Measurements from ENCODE around the gene CAPN3.

The CAPN3 gene

DNA sequence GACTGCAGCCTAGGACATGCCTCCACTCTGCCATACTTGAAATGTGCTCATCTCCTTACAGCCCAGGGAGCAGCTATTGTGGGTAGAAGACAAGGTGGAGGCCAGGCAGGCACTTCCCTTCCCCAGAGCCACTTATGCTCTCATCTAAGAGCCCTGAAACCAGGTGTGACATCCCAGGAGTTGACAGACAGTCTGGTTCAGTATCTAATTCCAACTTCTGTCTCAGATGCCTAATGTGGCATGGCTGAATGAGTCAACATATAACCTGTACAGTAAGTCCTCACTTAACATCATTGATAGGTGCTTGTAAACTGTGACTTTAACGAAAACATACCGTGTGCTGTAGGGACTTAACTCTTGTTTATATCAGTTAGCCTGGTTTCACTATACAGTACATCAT lies 1.2 kb upstream of the CAPN3 start:
- DNase-seq, result no peak

DNA sequence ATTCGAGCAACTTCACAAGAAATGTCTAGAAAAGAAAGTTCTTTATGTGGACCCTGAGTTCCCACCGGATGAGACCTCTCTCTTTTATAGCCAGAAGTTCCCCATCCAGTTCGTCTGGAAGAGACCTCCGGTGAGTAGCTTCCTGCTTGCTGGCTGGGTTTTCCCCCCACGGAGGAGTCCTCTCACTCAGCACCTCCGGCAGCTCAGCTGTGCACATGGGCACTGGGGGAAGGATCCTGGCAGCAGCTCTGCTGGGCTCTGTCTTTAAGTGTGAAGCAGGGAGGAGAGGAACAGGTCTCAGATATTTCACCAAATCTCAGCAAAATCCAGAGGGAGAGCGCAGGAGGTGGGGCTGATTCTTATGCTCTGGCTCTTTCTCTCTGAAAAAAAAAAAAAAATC lies 684 bp downstream of the CAPN3 start:
- DNase-seq, result no peak

DNA sequence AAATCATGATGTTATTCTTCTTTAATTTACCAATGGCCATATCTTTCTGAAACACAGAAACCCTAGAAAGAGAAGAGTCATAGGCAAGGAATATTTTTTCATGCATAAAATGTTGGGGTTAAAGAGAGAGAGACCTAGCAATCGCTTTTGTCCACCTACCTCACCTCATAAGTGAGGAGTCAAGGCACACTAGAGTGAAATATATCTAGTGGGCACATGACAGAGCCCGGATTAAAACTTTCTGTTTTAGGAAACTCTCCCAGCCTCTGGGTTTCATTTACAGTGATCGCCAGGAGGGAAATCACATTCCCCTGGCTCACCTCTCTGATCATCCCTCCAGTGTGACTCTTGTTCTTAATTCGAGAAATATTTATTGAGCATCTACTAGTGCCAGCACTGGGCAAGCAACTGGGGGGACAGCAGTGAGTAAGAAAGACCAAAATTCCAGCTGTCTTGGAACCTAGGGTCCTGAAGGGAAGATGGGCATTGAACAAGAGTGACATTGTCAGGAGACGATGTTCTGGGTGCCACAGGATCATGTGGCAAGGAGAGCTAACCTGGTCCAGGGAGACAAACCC lies 1.3 kb downstream of the CAPN3 start:
- DNase-seq, result no peak

DNA sequence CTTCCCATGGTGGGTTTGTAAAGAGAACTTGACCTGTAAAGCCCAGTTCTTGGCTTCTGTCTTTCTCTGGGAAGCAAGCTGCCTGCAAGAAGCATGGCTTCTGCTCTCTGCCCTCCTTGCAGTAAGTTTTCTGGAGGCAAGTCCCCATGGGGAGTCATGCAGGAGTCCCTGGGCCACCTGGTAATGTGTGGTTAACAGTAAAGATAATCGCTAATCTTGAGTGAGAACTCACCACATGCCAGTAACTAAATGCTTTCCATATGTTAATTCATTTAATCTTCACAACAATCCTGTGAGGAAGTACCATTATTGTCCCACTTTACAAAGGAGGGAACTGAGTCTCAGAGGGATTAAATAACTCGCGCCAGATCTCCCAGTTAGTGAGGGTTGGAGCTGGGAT lies 4.2 kb downstream of the CAPN3 start:
- no peak for DNase-seq

DNA sequence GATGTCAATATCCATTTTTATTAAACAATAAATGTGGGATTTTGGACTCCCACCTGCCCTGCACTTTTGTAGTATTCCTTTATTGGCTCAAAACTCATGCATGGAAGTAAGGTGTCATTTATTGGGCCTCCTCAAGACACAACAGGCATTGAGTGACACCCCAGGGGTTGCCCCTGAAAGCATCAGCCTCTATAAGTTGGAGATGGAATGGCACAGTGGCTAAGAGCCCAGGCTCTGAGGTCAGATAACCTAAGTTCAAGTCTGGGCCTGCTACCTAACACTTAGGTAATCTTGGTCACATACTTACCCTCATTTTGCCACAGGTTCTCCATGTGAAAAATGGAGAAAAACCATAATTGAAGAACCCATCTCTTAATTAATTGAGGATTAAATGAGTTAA lies 4.6 kb downstream of the CAPN3 start:
- DNase-seq, result no peak

DNA sequence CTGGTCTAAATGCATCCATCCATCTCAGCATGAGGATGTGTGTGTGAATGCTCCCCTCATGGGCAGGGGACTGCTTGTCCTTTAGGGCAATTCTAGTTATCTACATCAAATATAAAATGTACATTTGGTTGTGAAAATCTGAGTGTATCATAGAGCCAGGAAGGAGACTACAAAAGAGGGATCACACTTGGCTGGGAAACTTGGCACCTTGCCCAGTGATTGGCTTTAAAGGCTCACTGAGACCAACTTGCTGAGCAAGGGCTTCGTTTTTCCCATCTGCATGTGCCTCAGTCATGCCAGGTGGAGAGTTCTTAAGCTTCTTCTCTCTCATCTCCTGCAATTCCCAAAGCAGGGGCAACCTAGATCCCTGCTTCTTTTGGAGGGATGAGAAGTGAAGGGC lies 5.2 kb downstream of the CAPN3 start:
- no peak for DNase-seq

DNA sequence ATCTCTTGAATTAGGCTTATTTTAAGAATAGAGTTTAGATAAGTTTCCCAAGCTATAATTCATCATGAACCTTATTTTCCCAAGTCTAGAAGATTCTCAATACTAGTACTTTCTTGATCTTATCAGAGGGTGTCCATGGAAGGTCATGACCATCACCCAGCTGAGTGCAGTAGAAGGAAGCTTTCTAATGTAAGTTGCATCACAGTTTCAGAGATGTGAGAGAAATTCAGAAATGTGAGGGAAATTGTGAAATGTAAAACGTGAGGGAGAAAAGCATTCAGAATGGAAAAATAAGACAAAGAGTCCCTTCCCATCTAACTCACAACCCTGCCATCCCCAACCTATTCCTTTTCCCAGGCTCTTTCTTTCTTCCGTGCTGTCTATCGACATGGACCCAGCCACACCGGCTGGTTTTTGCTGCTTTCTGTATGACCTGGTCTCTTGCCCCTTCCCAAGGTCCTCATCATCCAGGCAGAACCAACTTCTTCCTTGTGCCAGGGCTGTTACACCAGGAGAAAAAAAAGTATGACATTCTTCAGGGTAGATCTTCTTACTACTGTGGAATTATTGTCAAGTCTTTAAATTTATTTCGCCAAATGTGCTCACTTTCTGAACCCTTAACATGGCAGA lies 6.7 kb downstream of the CAPN3 start:
- DNase-seq, result no peak

DNA sequence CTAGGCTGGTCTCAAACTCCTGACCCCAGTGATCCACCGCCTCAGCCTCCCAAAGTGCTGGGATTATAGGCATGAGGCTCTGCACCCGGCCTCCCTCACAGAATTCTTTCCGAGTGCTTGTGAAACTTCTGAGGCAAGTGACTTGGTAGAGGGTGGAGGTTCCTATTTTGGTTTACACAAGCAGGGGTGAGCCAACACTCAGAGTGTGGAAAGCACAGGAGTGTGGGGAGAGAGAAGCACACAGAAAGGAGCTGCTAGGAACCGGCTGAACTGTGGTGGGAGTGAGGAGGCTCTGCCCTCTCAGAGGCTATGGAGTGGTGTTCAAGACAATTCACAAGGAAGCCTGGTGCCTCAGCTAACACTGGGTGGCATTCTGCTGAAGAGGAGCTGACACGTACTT lies 7.7 kb downstream of the CAPN3 start:
- no peak for DNase-seq

DNA sequence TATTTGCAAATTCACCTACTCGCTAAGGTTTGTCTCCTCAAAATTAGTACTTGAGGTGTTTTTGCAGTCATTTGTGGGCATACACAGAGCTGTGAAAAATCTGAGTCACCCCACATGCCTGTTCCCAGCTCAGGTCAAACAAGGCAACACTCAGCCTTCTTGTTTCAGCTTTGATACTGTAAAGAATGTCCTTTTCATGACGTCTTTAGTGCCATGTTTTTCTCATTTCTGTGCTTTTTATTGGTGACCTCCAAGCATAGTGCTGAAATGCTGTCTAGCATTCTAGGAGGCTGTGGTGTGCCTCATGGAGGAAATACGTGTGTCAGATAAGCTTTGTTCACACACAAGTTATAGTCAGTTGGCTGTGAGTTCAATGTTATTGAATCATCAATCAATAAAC lies 8.8 kb downstream of the CAPN3 start:
- DNase-seq, result no peak

DNA sequence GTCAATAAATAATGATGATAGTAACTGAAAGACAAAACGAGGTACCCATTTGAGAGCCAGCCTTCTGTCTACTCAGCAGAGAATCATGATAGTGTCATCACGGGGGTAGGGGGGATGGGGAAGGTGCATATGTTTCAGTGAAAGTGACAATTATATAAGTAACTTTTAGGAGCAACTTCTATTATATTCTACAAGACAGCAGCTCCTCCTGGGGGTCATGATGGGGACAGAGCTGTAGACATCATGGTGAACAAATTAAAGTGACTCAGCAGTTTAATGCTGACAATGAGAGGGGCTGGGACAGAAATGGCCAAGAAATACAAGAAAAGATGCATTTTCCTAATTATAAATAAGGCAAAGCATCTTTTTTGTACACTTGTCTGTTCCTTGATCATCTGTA lies 11.8 kb downstream of the CAPN3 start:
- DNase-seq, result no peak

DNA sequence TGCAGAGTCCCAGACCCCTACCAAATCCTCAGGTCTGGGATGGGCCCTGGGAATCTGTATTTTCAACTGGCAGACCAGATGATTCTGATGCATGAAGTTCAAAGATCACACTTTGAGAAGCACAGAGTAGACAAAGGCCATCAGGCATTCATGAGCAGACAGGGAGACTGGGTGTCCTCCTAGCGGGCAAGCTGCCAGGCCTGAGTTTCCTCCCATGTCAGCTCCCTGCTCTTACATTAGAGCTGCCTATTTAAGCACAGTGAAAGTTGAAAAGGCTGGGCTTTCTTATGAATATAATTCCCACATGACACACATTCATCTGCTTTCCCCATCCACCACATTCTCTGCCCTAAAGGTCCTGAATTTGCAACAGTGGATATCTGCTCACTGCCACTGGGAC lies 14.0 kb downstream of the CAPN3 start:
- no peak for DNase-seq

DNA sequence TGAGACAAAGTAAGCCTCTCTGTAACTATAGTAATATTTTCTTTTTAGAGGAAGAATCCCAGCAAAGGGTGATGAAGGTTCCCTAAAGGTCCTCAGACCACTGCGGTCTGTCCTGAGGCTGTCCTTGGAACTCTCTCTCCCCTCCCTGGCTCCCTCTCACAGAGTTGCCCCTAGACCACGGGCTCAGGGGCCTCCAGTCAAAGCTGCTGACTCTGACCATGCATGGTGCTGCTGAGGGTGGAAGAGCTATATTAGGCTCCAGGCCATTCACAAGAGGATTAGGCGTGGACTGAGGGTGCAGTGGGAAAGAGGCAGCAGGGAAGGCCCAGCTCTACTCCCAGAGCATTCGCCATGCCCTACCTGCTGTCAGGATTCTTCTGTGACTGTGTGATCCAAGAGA lies 14.6 kb downstream of the CAPN3 start:
- DNase-seq, result no peak

DNA sequence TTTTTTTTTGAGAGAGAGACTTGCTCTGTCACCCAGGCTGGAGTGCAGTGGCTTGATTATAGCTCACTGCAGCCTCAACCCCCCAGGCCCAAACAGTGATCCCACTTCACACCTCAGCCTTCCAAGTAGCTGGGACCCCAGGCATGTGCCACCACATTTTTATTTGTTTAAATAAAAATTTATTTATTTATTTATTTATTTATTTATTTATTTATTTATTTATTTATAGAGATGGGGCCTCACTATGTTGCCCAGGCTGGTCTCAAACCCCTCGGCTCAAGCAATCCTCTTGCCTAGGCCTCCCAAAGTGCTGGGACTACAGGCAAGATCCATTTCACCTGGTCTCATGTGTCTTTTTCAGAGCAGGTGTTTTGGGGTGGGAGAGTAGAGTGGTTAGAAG lies 15.5 kb downstream of the CAPN3 start:
- no peak for DNase-seq

DNA sequence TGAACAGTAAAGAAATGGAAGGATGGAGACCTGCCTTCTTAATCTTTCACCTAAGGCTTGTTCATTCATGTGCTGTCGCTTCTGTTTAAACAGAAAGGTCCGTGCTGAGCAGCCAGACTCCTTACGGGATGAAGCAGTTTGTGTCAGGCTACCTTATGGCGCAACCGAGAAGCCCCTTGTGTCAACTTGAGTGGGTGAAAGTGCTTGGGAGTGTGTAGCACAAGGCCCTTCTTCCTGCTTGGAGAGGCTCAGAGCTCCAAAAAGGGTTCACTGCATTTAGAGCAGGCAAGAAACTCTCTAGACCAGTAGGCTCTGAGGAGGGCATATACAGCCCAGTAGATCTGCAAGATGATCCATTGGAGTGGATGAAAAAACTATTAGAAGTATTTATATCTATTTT lies 16.0 kb downstream of the CAPN3 start:
- no peak for DNase-seq

DNA sequence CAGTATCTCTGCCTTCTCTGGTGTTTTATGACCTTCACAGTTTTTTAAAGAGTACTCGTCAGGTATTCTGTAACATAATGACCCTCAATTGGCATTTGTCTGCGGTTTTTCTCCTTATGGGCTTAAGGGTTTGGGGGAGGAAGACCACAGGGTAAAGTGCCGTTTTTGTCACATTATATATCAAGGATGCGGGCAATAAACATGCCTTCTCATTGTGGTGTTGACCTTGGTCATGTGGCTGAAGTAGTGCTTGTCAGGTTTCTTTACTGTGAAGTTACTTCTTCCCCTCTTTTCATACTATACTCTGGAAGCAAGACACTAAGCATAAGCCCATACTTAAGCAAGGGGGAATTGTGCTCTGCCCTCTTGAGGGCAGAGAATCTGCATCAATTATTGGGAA lies 16.6 kb downstream of the CAPN3 start:
- no peak for DNase-seq

DNA sequence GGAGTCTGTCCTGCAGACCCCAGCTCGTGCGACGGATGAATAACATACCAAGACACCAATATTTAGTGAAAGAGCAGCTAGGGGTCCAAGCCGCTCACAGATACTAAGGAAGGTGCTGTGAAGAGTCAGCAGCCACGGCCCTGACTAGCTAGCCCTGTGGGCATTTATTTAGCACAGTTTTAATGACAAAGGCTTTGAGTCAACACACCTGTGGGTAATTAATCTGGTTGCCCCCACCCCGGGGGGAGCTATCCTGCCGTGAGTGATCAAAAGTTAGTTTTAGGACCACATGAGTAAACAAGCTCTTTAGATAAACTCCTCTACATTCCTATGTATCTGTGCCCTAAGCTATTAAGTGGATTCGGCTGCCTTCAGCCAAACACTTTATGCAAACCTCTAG lies 18.7 kb downstream of the CAPN3 start:
- DNase-seq, result no peak

DNA sequence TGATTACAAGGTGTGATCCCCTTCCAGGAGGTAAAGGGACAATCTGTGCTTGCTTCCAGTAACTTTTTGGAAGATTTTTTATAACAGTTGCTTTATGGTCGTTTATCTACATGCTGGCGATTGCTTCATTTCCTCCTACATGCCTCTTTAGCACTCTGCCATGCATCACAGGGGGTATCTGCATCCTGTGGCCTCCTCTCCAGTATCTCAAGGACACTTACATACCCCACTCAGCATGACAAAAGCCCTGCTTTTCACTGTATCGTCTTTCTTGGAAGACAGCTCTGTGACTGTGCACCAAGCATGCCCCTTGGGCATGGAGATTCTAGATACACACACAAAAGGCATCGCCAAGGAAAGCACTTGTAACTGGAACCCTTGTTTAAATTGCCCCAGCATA lies 25.3 kb downstream of the CAPN3 start:
- no peak for DNase-seq

DNA sequence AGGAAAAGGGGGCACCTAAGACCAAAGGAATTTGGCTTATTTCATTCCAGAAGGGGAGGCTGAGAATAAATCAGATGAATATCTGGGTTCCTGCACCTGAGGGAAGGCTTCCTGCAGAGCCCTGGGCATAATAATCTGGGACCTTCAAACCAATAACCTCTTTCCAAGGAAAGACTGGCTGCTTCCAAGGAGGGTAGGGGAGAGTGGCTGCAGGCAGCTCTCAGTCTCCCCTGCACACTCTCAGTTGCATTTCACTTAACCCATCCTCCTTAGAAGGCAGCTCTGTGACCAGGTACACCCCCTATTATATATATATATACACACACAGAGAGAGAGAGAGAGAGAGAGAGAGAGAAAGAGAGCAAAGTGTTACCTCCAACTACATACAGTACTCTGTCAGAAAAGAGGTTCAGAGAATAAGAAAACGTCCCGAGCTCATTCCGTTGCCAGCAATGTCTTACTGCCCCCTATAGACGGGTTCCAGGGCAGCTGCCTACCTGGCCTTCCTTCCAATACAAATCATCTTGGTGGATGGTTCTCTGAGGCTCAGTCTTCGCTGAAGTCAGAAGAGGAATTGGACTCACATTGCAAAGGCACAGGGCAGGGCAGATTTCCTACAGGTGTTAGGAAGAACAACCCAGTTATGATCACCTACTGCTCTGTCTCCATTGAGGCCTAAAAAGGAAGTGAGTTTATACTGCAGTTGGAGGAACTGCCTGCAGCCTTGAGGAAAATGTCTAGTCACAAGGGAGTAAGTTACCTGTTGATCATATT lies 26.1 kb downstream of the CAPN3 start:
- no peak for DNase-seq

DNA sequence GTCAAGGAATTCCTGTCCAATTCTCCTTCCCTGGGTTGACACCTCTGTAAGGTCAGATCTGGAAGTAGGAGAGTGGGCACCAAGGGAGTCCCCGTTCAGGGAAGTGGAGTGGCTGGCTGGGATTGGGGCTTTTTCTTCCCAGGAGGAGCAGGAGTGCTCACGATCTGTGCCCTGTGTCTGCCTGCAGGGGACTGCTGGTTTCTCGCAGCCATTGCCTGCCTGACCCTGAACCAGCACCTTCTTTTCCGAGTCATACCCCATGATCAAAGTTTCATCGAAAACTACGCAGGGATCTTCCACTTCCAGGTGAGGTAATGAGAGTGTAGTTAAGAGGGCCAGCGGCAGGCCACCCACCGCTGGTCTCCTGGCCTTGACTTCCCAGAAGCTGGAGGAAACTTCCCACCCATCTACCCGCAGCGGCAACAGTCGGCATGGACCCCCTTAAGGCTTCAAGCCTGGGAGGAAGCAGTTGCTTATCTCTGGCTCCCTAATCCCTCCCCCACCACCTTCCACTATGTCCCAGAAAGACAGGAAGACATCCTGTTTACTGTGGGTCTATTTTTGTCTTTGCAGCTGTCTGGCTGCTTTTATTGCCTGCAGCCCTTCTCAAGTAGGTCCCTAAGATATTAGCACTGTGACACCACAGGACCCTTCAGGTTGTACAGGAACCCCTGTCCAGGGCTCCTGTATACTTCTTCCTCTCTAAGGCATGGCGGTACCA lies 26.8 kb downstream of the CAPN3 start:
- no peak for DNase-seq

DNA sequence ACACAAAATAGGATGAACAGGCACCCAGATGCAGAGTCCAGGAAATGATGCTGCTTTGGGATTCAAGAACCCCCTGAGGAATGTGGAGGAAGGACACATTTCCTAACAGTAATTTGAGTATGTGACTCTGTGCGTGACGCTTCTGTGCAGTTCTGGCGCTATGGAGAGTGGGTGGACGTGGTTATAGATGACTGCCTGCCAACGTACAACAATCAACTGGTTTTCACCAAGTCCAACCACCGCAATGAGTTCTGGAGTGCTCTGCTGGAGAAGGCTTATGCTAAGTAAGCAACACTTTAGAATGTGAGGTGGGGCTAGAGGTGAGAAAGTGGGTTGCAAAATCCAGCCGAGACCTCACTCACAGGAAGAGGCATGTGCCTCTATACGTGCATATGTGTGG lies 28.3 kb downstream of the CAPN3 start:
- DNase-seq, result no peak

DNA sequence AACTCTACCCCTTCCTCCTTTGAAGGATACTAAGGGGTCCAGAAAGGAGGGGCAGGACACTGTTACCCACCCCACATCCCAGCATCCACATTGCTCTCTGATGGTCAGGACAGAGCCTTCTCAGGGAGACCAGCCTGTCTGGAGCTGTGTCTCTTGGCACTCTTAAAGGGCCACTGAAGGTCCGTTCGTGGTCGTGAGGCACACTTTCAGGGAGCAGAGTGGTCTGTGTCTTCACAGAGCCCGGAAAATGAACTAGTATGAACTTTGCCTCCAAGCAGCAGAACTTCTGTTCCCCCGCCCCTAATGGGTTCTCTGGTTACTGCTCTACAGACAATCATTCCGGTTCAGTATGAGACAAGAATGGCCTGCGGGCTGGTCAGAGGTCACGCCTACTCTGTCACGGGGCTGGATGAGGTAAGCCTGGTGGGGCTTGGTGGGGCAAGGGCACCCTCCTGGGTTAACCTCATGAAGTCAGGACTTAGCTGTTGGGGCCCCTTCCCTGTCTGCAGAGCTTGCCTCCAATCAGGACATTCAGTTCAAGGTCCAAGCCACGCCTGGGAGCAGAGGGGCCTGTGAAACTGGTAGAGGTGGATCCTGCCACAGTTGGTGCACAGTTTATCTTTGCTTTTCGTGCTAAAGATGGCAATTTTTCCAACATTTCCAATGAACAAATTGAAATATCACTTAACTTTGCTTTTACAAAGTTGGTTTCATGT lies 33.2 kb downstream of the CAPN3 start:
- no peak for DNase-seq

DNA sequence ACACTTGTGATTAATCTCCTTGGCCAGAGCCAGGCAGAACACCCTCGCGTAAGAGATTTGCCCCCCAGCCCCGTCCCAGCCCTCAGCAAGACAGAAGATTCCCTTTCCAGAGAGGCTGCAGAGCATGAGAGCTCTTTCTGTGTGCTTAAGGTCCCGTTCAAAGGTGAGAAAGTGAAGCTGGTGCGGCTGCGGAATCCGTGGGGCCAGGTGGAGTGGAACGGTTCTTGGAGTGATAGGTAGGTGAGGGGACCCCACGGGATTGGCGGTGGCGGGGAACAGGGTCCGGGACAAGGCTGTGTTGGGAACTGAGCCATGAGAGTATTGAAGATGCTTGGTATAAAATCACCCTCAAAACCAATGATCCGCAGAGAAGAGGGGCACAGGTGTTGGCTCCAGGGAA lies 34.8 kb downstream of the CAPN3 start:
- no peak for DNase-seq

DNA sequence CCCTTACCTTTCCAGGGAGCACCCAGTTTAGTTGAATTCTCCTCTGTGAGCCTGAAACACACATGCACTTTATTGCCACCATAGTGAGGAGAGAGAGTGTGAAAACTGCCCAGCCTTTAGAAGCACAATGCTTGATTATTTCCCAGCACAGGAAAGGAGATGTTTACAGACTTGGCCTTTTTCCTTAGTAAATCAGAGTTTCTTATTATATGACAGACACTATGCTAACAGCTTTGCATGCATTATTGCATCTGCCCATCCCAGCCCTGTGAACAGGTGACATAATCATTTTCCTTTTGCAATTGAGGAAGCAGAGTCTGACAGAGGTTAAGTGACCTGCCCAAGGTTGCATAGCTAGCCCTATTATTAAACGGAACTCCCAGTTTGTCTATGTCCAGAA lies 36.5 kb downstream of the CAPN3 start:
- no peak for DNase-seq
